Measurements from ENCODE around the gene ACSF3.

DNA sequence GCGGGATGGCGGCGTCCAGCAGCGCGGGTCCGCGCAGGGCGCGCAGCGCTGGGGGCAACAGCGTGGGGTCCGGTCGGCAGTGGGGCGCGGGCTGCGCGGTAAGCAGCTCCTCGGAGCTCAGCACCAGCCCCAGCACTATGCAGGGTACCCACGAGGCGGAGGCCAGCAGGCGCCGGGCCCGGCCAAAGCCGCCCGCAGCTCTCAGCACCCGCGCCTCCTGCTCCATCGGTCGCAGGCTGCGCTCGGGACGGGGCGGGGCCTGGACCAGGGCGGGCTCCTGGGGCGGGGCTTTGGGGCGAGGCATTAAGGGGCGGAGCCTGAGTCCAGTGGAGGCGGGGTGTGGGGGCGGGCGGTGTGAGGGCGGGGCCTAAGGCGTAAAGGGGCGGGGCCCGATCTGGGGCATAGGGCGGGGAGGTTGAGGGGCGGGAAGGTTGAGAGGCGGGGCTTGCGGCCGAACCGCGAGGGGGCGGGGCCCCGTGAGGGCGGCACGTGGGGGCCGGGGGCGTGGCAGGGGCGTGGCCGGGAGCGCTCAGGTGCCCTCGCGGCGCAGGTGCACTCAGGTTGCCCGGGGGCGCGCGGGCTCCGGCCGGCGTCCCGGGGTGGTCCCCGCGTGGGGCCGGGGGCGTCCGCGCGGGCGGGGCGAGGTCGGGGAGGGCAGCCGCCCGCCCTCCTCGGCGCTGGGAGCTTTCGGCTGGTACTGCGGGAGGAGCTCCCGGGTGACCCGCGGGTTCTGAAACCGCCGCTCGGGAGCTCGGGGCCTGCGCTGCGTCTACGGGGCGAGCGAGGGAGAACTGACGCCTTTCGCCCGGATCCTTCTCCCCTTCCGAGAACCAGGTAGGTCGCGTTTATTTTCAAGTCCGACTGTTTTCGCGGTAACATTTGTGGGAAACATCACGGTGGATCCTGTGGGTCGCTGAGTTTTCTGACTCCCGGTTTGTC is 108.1 kb downstream of the ACSF3 start:
- TF ChIP-seq, protein P1, sequence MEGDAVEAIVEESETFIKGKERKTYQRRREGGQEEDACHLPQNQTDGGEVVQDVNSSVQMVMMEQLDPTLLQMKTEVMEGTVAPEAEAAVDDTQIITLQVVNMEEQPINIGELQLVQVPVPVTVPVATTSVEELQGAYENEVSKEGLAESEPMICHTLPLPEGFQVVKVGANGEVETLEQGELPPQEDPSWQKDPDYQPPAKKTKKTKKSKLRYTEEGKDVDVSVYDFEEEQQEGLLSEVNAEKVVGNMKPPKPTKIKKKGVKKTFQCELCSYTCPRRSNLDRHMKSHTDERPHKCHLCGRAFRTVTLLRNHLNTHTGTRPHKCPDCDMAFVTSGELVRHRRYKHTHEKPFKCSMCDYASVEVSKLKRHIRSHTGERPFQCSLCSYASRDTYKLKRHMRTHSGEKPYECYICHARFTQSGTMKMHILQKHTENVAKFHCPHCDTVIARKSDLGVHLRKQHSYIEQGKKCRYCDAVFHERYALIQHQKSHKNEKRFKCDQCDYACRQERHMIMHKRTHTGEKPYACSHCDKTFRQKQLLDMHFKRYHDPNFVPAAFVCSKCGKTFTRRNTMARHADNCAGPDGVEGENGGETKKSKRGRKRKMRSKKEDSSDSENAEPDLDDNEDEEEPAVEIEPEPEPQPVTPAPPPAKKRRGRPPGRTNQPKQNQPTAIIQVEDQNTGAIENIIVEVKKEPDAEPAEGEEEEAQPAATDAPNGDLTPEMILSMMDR (IDR thresholded peaks at IDR 0.05): no peak
- TF ChIP-seq POLR2A (IDR thresholded peaks at IDR 0.05): no peak

Data from testis (tissue), 2 donors.